Liver (tissue), 9 donors: ENCODE measurements around the gene TRIM29. TPM values are rescaled to one million over a fixed set of nuclear protein-coding genes. Genes with fewer than 3 reads are reported as not detected.

ENCODE experiments used
- DNase-seq: peaks from one replicate; pipeline ENCODE4 v3.0.0-alpha.2; 2017; ENCODE audit warnings: low spot score
- H3K27ac ChIP-seq, 2 donors: one replicate each; pipeline ENCODE4 v1.7.0; 2013; ENCODE audit warnings: inconsistent platforms in 2 of 2, low read length in 2 of 2, control low read depth in 1 of 2, low read depth in 1 of 2, mild to moderate bottlenecking in 1 of 2
- H3K27me3 ChIP-seq, 4 donors: one replicate each; pipeline versions ENCODE4 v1.6.1 to v1.7.0; 2013; ENCODE audit warnings: low read length in 3 of 4, inconsistent platforms in 1 of 4, mild to moderate bottlenecking in 1 of 4, moderate library complexity in 1 of 4; ENCODE audit not compliant: control insufficient read depth in 4 of 4, insufficient read depth in 4 of 4
- H3K36me3 ChIP-seq, 4 donors: one replicate each; pipeline versions ENCODE4 v1.6.1 to v1.7.0; 2013; ENCODE audit warnings: low read length in 3 of 4, mild to moderate bottlenecking in 3 of 4, low read depth in 1 of 4, moderate library complexity in 1 of 4; ENCODE audit not compliant: control insufficient read depth in 4 of 4, insufficient read depth in 3 of 4
- H3K4me1 ChIP-seq, 4 donors: one replicate each; pipeline versions ENCODE4 v1.6.1 to v1.7.0; 2013; ENCODE audit warnings: low read length in 3 of 4, mild to moderate bottlenecking in 3 of 4, moderate library complexity in 1 of 4; ENCODE audit not compliant: control insufficient read depth in 4 of 4, insufficient read depth in 4 of 4
- H3K4me3 ChIP-seq, 3 donors: one replicate each; pipeline versions ENCODE4 v1.6.1 to v1.7.0; 2013; ENCODE audit warnings: low read length in 3 of 3, control low read depth in 1 of 3, low read depth in 1 of 3, mild to moderate bottlenecking in 1 of 3
- H3K9ac ChIP-seq, 2 donors: one replicate each; pipeline ENCODE4 v1.7.0; 2013; ENCODE audit warnings: low read length in 2 of 2, mild to moderate bottlenecking in 2 of 2, moderate library complexity in 2 of 2, control low read depth in 1 of 2, low read depth in 1 of 2
- H3K9me3 ChIP-seq, 4 donors: one replicate each; pipeline versions ENCODE4 v1.6.1 to v1.7.0; 2013; ENCODE audit warnings: low read length in 3 of 4; ENCODE audit not compliant: control insufficient read depth in 4 of 4
- ATF3 ChIP-seq: IDR thresholded peaks from 2 replicates; pipeline ENCODE4 v1.6.1; 2016; ENCODE audit warnings: antibody characterized with exemption
- CTCF ChIP-seq: fragments of 150-350 bp; IDR thresholded peaks from 2 replicates; pipeline ENCODE4 v1.5.1; 2017; ENCODE audit warnings: improper control_type of control experiment, low read depth, low read length; ENCODE audit not compliant: missing input control
- EGR1 ChIP-seq, 2 donors: IDR thresholded peaks; 2 replicates each; pipeline ENCODE4 v1.6.1; 2016 to 2018; ENCODE audit warnings: antibody characterized with exemption in 2 of 2, low read depth in 2 of 2
- FOXA2 ChIP-seq: IDR thresholded peaks from 2 replicates; pipeline ENCODE4 v1.6.1; 2016; ENCODE audit warnings: antibody characterized with exemption
- GABPA ChIP-seq, 2 donors: IDR thresholded peaks in 1 of 2; conservative IDR thresholded peaks in 1 of 2; 2 replicates each; pipeline ENCODE4 v1.6.1; 2016; ENCODE audit warnings: antibody characterized with exemption in 2 of 2, mild to moderate bottlenecking in 1 of 2, moderate library complexity in 1 of 2
- HNF4A ChIP-seq, 2 donors: conservative IDR thresholded peaks; 2 replicates each; pipeline ENCODE4 v1.6.1; 2016; ENCODE audit warnings: antibody characterized with exemption in 2 of 2, mild to moderate bottlenecking in 2 of 2
- HNF4G ChIP-seq: IDR thresholded peaks from 2 replicates; pipeline ENCODE4 v1.6.1; 2016; ENCODE audit warnings: antibody characterized with exemption
- JUND ChIP-seq, 2 donors: IDR thresholded peaks; 2 replicates each; pipeline ENCODE4 v1.6.1; 2016; ENCODE audit warnings: antibody characterized with exemption in 2 of 2
- MAX ChIP-seq: IDR thresholded peaks from 2 replicates; pipeline ENCODE4 v1.6.1; 2016; ENCODE audit warnings: antibody characterized with exemption
- NR2F2 ChIP-seq: IDR thresholded peaks from 2 replicates; pipeline ENCODE4 v1.6.1; 2016; ENCODE audit warnings: antibody characterized with exemption
- RAD21 ChIP-seq, 2 donors: IDR thresholded peaks; 2 replicates each; pipeline ENCODE4 v1.6.1; 2016; ENCODE audit warnings: antibody characterized with exemption in 2 of 2, mild to moderate bottlenecking in 2 of 2
- REST ChIP-seq: IDR thresholded peaks from 2 replicates; pipeline ENCODE4 v1.6.1; 2016; ENCODE audit warnings: antibody characterized with exemption, mild to moderate bottlenecking
- RXRA ChIP-seq, 2 donors: IDR thresholded peaks; 2 replicates each; pipeline ENCODE4 v1.6.1; 2017 to 2018; ENCODE audit warnings: antibody characterized with exemption in 2 of 2, mild to moderate bottlenecking in 1 of 2
- SP1 ChIP-seq: IDR thresholded peaks from 2 replicates; pipeline ENCODE4 v1.6.1; 2018; ENCODE audit warnings: antibody characterized with exemption, mild to moderate bottlenecking
- YY1 ChIP-seq: IDR thresholded peaks from 2 replicates; pipeline ENCODE4 v1.6.1; 2016; ENCODE audit warnings: antibody characterized with exemption, mild to moderate bottlenecking
- WGBS: extraction: QIAGEN DNeasy Blood & Tissue Kit; methylation state at CpG from one replicate; pipeline ENCODE4 v1.1.7; 2013; 5-methylcytosine and 5-hydroxymethylcytosine counted together
- polyA plus RNA-seq, 2 donors: library from polyadenylated mRNA; stranded (reverse) in 1 of 2; unstranded in 1 of 2; fragments of 200-250 nt in 1 of 2; fragments of >200 nt in 1 of 2; fragmentation: Nextera tagmentation in 1 of 2; extraction: Ambion mirVana in 1 of 2; gene quantifications; one replicate each; pipeline versions ENCODE4 v1.2.1 to v1.2.3, GENCODE V29; 2013 to 2015
- total RNA-seq, 2 donors: library from RNA; depleted of rRNA; stranded (reverse); fragments of >200 nt; gene quantifications; one replicate each; pipeline ENCODE4 v1.2.3, GENCODE V29; 2014
- donor health status: healthy.
- donor health status: healthy.
- donor health status: healthy.
- donor health status: healthy.
- donor health status: healthy.

Gene TRIM29
- total and polyA plus RNA-seq, 4 donors: 0.22 to 0.89 (median 0.35) TPM

GRCh38 chr11:120137187-120137610, 714 bp downstream of the TRIM29 start (continued):
- no peak for TF ChIP-seq YY1
- no peak for TF ChIP-seq HNF4G
- TF ChIP-seq CTCF: no peak
- no peak for TF ChIP-seq NR2F2
- no peak for TF ChIP-seq MAX
- TF ChIP-seq FOXA2: no peak
- no peak for TF ChIP-seq RXRA (IDR thresholded peaks at IDR 0.05)

- no peak overlapping the region for H3K4me3 ChIP-seq
- WGBS: 91% methylated on average over 7 of the region's 7 CpGs
- H3K27me3 ChIP-seq: no peaks in the 10 kb centered on the region
- TF ChIP-seq REST (no peak), EGR1 (IDR thresholded peaks at IDR 0.05; ENCODE audit: low read depth in 2 of 2) (no peak), GABPA (IDR thresholded peaks at IDR 0.05 in 1 of 2, conservative IDR thresholded peaks at IDR 0.05 in 1 of 2) (no peak), HNF4A (conservative IDR thresholded peaks at IDR 0.05) (no peak), ATF3 (no peak), JUND (IDR thresholded peaks at IDR 0.05) (no peak), CTCF (no peak), RXRA (IDR thresholded peaks at IDR 0.05) (no peak), RAD21 (IDR thresholded peaks at IDR 0.05) (no peak), SP1 (no peak), HNF4G (no peak), YY1 (no peak), NR2F2 (no peak)
- no peak for DNase-seq
- H3K36me3 ChIP-seq: no peaks in the 10 kb centered on the region
- H3K9ac ChIP-seq: no peak overlapping the region
- no peaks in the 10 kb centered on the region for H3K9me3 ChIP-seq
- no peaks in the 10 kb centered on the region for H3K4me1 ChIP-seq
- H3K27ac ChIP-seq: no peak overlapping the region
Observed at GRCh38 chr11:120136356-120136755, 1.6 kb downstream of the TRIM29 start.
